Right atrium auricular region (tissue), 2 donors: Measurements from ENCODE around the gene SH3YL1. TPM values are rescaled to one million over a fixed set of nuclear protein-coding genes. Genes with fewer than 3 reads are reported as not detected.

Experiments used
- DNase-seq: peaks from one replicate; pipeline ENCODE4 v3.0.0-alpha.2; 2019; ENCODE audit warnings: low spot score
- H3K27ac ChIP-seq, 2 donors: fragments of 200-600 bp; sonication (generic); 1 replicate in 1 of 2; 2 replicates in 1 of 2; pipeline ENCODE4 v1.5.1; 2016 to 2019
- H3K27me3 ChIP-seq, 2 donors: fragments of 200-600 bp; sonication (generic); one replicate each; pipeline versions ENCODE4 v1.5.1 to v1.6.0; 2017 to 2019
- H3K36me3 ChIP-seq: fragments of 200-600 bp; sonication (generic); one replicate; pipeline ENCODE4 v1.5.1; 2016
- H3K4me1 ChIP-seq, 2 donors: fragments of 200-600 bp; sonication (generic); one replicate each; pipeline versions ENCODE4 v1.5.1 to v1.6.0; 2017 to 2019
- H3K4me3 ChIP-seq, 2 donors: fragments of 200-600 bp; sonication (generic); 1 replicate in 1 of 2; 2 replicates in 1 of 2; pipeline ENCODE4 v1.5.1; 2017 to 2019; ENCODE audit warnings: mild to moderate bottlenecking in 1 of 2, moderate library complexity in 1 of 2
- H3K9me3 ChIP-seq, 2 donors: fragments of 200-600 bp; sonication (generic); one replicate each; pipeline ENCODE4 v1.5.1; 2019
- CTCF ChIP-seq, 2 donors: fragments of 200-600 bp; sonication (generic); IDR thresholded peaks; one replicate each; pipeline ENCODE4 v1.5.1; 2019; ENCODE audit warnings: antibody characterized with exemption in 2 of 2
- total RNA-seq, 2 donors: library from RNA; depleted of rRNA; stranded (reverse); fragments of >200 nt; gene quantifications; one replicate each; pipeline ENCODE4 v1.1.0, GENCODE V29; 2016

SH3YL1 gene
- total RNA-seq, 2 donors from 2014 or later: 7.8 to 11.3 TPM

DNA sequence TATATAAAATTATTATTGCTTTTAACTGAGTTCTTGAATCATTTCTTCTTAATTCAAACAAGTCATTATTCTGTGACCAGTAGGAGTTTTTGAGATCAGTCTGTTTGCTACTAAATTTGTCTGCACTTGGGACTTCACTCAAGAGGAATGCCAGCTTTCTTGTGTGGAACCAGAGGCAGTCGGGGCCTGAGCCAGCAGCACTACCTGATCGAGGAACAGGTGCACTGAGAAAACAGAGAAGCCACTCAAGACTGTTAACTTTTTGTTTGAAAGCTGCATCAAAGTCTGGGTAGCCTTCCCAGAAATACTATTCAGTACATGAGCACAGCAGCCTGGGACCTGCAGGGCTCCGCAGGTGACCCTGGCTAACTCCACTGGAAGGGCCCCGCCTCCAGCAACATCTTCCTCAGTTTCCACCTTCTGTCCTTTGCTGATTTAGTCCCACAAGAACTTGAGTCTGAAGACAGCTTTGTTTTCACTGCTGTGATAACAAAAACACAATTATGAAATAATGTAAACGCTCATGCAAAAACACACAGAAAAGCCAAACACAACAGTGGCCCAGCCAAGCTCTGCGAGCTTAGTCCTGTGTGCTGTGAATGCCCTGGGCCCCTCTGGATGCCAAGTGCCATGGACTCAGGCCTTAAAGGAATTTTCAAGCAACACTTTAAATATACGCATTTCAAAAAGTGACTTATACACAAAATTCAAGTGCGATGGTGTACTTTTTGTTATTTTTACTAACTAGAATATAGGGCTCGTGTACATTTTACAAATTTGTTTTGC lies 62.0 kb downstream of the SH3YL1 start:
- TF ChIP-seq CTCF (IDR thresholded peaks at IDR 0.05): no peak
- Histone ChIP-seq H3K36me3 (no peaks in the 10 kb centered on the region), H3K4me1 (no peaks in the 10 kb centered on the region), H3K9me3 (no peaks in the 10 kb centered on the region), H3K27ac (no peak overlapping the region), H3K27me3 (no peaks in the 10 kb centered on the region), H3K4me3 (no peak overlapping the region)
- DNase-seq: no peak

- Histone ChIP-seq H3K27ac (no peak overlapping the region), H3K4me3 (no peak overlapping the region), H3K9me3 (no peaks in the 10 kb centered on the region), H3K36me3 (no peaks in the 10 kb centered on the region), H3K27me3 (no peaks in the 10 kb centered on the region), H3K4me1 (no peaks in the 10 kb centered on the region)
- DNase-seq: no peak
- no peak for TF ChIP-seq CTCF (IDR thresholded peaks at IDR 0.05)
Observed at GRCh38 chr2:199041-199966, 64.5 kb downstream of the SH3YL1 start.

- Histone ChIP-seq H3K4me1 (no peaks in the 10 kb centered on the region), H3K27me3 (no peaks in the 10 kb centered on the region), H3K27ac (no peak overlapping the region), H3K9me3 (no peaks in the 10 kb centered on the region), H3K4me3 (no peak overlapping the region), H3K36me3 (no peaks in the 10 kb centered on the region)
- TF ChIP-seq CTCF (IDR thresholded peaks at IDR 0.05): no peak
- DNase-seq: no peak
Observed at GRCh38 chr2:196406-196805, 67.4 kb downstream of the SH3YL1 start.

GRCh38 chr2:195932-196331 lies 67.9 kb downstream of the SH3YL1 start:
- TF ChIP-seq CTCF (IDR thresholded peaks at IDR 0.05): no peak
- Histone ChIP-seq H3K27ac (no peak overlapping the region), H3K4me1 (no peaks in the 10 kb centered on the region), H3K4me3 (no peak overlapping the region), H3K27me3 (no peaks in the 10 kb centered on the region), H3K36me3 (no peaks in the 10 kb centered on the region), H3K9me3 (no peaks in the 10 kb centered on the region)
- no peak for DNase-seq

DNA sequence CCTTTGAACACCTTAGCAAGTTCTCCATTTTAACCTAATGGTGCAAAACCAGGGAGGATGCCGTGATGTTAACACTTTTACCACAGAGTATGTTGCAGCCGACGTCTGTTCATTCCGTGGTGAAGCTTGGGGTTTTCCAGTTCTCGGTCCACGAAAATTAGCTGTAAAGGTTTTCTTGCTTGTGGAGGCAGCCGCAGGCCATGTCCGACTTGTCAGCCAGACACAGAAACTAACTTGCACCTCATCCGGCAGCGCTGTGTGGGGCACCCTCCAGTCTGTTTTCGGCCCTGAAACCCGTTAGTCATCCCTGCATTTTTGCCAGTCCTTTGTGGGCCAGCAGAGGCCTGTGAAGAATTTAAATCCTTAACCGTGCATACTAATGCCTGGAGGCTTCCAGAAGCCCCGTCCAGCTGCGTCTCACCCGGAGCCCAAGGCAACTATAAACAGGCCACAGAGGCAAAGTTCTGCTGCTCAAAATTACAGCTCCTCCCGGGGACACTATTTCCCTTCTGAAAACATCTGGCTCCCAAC lies 70.6 kb downstream of the SH3YL1 start:
- TF ChIP-seq CTCF (IDR thresholded peaks at IDR 0.05): no peak
- Histone ChIP-seq H3K4me3 (no peak overlapping the region), H3K4me1 (no peaks in the 10 kb centered on the region), H3K27me3 (no peaks in the 10 kb centered on the region), H3K27ac (no peak overlapping the region), H3K36me3 (no peaks in the 10 kb centered on the region), H3K9me3 (no peaks in the 10 kb centered on the region)
- no peak for DNase-seq
